HepG2 (cell line): ENCODE measurements around the gene GNMT. TPM values are rescaled to one million over a fixed set of nuclear protein-coding genes. Genes with fewer than 3 reads are reported as not detected.
A peak's percentile ranks its signal among the peaks of the same experiment; 100 is the strongest.

ENCODE experiments used
- ATAD3A ChIP-seq: sonication (generic); formaldehyde crosslinking; IDR thresholded peaks from 2 replicates; pipeline ENCODE4 v1.4.0; 2020; ENCODE audit warnings: missing genetic modification reagents
- FOSL1 ChIP-seq: sonication (generic); formaldehyde crosslinking; IDR thresholded peaks from 2 replicates; pipeline ENCODE4 v1.9.0; 2021; ENCODE audit warnings: missing genetic modification reagents, borderline replicate concordance
- FOXK1 ChIP-seq: sonication (generic); formaldehyde crosslinking; IDR thresholded peaks from 2 replicates; pipeline ENCODE4 v1.4.0; 2020; ENCODE audit warnings: low read depth, missing genetic modification reagents, borderline replicate concordance
- FOXK2 ChIP-seq: fragments of 450-650 bp; IDR thresholded peaks from 2 replicates; pipeline ENCODE4 v1.6.1; 2016
- GPN1 ChIP-seq: sonication (generic); formaldehyde crosslinking; IDR thresholded peaks from 2 replicates; pipeline ENCODE4 v1.5.1; 2020; ENCODE audit warnings: missing genetic modification reagents, borderline replicate concordance
- KMT2B ChIP-seq: IDR thresholded peaks from 2 replicates; pipeline ENCODE4 v1.6.1; 2016; ENCODE audit warnings: missing genetic modification reagents, missing compliant biosample characterization
- RBM39 ChIP-seq: fragments of 200-400 bp; formaldehyde crosslinking; IDR thresholded peaks from one replicate; pipeline ENCODE4 v1.6.1; 2018; ENCODE audit warnings: antibody characterized with exemption, mild to moderate bottlenecking, low read depth, low read length; ENCODE audit not compliant: poor library complexity, severe bottlenecking
- RXRA ChIP-seq: sonication (generic); formaldehyde crosslinking; IDR thresholded peaks from 2 replicates; pipeline ENCODE4 v1.5.1; 2020; ENCODE audit warnings: missing genetic modification reagents
- ZNF205 ChIP-seq: IDR thresholded peaks from 2 replicates; pipeline ENCODE4 v1.6.1; 2018; ENCODE audit warnings: missing biosample characterization, missing genetic modification reagents
- ZNF230 ChIP-seq: sonication (generic); formaldehyde crosslinking; IDR thresholded peaks from 2 replicates; pipeline ENCODE4 v1.4.0; 2020; ENCODE audit warnings: mild to moderate bottlenecking, missing genetic modification reagents
- ZNF253 ChIP-seq: sonication (generic); formaldehyde crosslinking; IDR thresholded peaks from 2 replicates; pipeline ENCODE4 v1.8.0; 2022; ENCODE audit warnings: mild to moderate bottlenecking, missing genetic modification reagents, borderline replicate concordance
- ZNF30 ChIP-seq: sonication (generic); formaldehyde crosslinking; IDR thresholded peaks from 2 replicates; pipeline ENCODE4 v1.5.0; 2020; ENCODE audit warnings: mild to moderate bottlenecking, missing genetic modification reagents
- ZNF44 ChIP-seq: sonication (generic); formaldehyde crosslinking; IDR thresholded peaks from 2 replicates; pipeline ENCODE4 v1.5.1; 2020; ENCODE audit warnings: mild to moderate bottlenecking, missing genetic modification reagents
- ZNF562 ChIP-seq: sonication (generic); formaldehyde crosslinking; IDR thresholded peaks from 2 replicates; pipeline ENCODE4 v1.8.0; 2022; ENCODE audit warnings: missing genetic modification reagents, borderline replicate concordance
- ZNF768 ChIP-seq: sonication (generic); formaldehyde crosslinking; IDR thresholded peaks from 2 replicates; pipeline ENCODE4 v1.4.0; 2020; ENCODE audit warnings: missing genetic modification reagents
- ZNF777 ChIP-seq: sonication (generic); formaldehyde crosslinking; IDR thresholded peaks from 2 replicates; pipeline ENCODE4 v1.4.0; 2020; ENCODE audit warnings: missing genetic modification reagents
- ZNF879 ChIP-seq: sonication (generic); formaldehyde crosslinking; IDR thresholded peaks from 2 replicates; pipeline ENCODE4 v1.8.1; 2023; ENCODE audit warnings: missing genetic modification reagents
- ZNF891 ChIP-seq: sonication (generic); formaldehyde crosslinking; IDR thresholded peaks from 2 replicates; pipeline ENCODE4 v1.5.0; 2020; ENCODE audit warnings: mild to moderate bottlenecking, missing genetic modification reagents
- polyA plus RNA-seq, 8 experiments: library from polyadenylated mRNA; depleted of rRNA in 3 of 8; stranded (reverse) in 7 of 8; unstranded in 1 of 8; fragments of >200 nt; fragmentation: Illumina TruSeq in 4 of 8; extraction: Trizol in 4 of 8; gene quantifications; 2 replicates each; pipeline versions ENCODE4 v1.2.1 to v1.2.3, GENCODE V29; 2011 to 2016; ENCODE audit warnings: low read depth in 4 of 8, missing spikeins in 1 of 8, mixed read lengths in 1 of 8; ENCODE audit not compliant: insufficient read depth in 1 of 8
- total RNA-seq, 5 experiments: library from RNA; depleted of rRNA; stranded (reverse); fragments of >200 nt; fragmentation: Illumina TruSeq; extraction: Trizol; gene quantifications; 2 replicates each; pipeline ENCODE4 v1.2.3, GENCODE V29; 2016; ENCODE audit warnings: low read depth in 1 of 5
- TF ChIP-seq, protein P1 (sequence below): IDR thresholded peaks from 2 replicates; pipeline ENCODE4 v1.6.1; 2016; ENCODE audit warnings: missing compliant biosample characterization, missing genetic modification reagents, borderline replicate concordance
- TF ChIP-seq, protein P2 (sequence below): sonication (generic); formaldehyde crosslinking; conservative IDR thresholded peaks from 2 replicates; pipeline ENCODE4 v1.5.0; 2020; ENCODE audit warnings: missing genetic modification reagents
- TF ChIP-seq, protein P3 (sequence below), 2 experiments: sonication (generic) in 1 of 2; formaldehyde crosslinking in 1 of 2; IDR thresholded peaks; 2 replicates each; pipeline versions ENCODE4 v1.6.1 to v1.9.0; 2014 to 2022; ENCODE audit warnings: antibody characterized with exemption in 1 of 2, borderline replicate concordance in 1 of 2, inconsistent platforms in 1 of 2, low read depth in 1 of 2, missing genetic modification reagents in 1 of 2

The GNMT gene
- total and polyA plus RNA-seq, 2 of the 13 experiments (the other 11 are each of a cell fraction or from before 2014, with no cell fraction given): 2.8 to 7.0 TPM

DNA sequence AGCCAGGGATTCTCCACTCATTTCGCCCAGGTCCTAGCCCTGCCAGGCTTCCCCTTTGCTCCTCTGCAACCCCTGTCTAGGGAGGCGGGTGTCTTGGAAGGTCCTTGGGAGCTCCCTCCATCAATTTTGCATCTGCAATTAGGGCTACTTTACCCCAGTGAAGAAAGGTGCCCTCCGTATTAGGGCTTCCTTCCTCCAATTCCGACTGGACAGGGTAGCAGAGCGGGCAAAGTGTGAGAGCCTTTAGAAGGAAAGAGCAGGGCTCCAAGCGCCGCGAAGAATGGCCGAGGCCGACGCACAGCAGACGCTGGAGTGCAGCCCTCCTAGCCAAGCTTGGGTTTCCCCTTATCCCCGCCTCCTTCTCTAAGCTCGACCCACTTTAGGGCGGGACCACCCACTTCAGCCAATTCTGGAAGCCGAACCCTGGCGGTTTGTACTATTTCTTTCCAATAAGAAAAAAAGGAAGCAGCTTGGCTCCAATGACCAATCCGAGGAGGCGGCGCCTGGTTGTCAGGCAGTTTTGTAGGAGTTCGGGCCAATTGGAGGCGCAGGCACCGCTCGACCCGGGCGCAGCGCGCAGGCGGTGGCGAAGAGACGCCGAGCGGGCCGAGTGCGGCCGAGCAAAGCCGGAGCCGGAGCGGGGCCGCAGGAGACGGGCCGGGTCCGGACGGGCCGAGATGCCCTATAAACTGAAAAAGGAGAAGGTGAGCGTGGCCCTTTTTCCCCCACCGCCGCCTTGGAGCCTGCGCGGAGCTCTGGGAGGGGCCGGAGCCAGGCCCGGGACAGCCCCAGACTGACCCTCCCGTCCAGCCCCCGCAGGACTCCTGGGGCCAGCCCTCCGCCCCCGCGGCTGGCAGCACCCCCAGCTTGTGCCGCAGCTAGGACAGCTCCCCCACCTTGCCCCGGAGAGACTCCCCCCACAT is 23.7 kb downstream of the GNMT start, which contains the start of gene PPP2R5D (continued):
- TF ChIP-seq FOXK1 (CRISPR knock-in tag) (no peak), ZNF768 (CRISPR knock-in tag) (peak; percentile 29; the same call in 1 of the 2 replicates), ZNF879 (no peak), ZNF205 (CRISPR knock-in tag) (no peak), ZNF230 (0 out of 2 replicates have a peak, but pooled peaks have one; percentile 76), KMT2B (CRISPR knock-in tag) (peak; percentile 53; the same call in 1 of the 2 replicates), RXRA (CRISPR knock-in tag) (0 out of 2 replicates have a peak, but pooled peaks have one; percentile 13), ATAD3A (CRISPR knock-in tag) (no peak), ZNF30 (CRISPR knock-in tag) (no peak), GPN1 (0 out of 2 replicates have a peak, but pooled peaks have one; percentile 21), ZNF777 (CRISPR knock-in tag) (peak; percentile 94), ZNF891 (CRISPR knock-in tag) (peak; percentile 46; the same call in 1 of the 2 replicates), ZNF44 (no peak), RBM39 (peak; percentile 80), ZNF562 (CRISPR knock-in tag) (no peak), FOSL1 (CRISPR knock-in tag) (no peak), ZNF253 (CRISPR knock-in tag) (no peak), FOXK2 (no peak)
- TF ChIP-seq, protein P1, sequence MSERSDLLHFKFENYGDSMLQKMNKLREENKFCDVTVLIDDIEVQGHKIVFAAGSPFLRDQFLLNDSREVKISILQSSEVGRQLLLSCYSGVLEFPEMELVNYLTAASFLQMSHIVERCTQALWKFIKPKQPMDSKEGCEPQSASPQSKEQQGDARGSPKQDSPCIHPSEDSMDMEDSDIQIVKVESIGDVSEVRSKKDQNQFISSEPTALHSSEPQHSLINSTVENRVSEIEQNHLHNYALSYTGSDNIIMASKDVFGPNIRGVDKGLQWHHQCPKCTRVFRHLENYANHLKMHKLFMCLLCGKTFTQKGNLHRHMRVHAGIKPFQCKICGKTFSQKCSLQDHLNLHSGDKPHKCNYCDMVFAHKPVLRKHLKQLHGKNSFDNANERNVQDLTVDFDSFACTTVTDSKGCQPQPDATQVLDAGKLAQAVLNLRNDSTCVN (CRISPR knock-in tag): peak; percentile 14; the same call in 1 of the 2 replicates
- TF ChIP-seq, protein P2, sequence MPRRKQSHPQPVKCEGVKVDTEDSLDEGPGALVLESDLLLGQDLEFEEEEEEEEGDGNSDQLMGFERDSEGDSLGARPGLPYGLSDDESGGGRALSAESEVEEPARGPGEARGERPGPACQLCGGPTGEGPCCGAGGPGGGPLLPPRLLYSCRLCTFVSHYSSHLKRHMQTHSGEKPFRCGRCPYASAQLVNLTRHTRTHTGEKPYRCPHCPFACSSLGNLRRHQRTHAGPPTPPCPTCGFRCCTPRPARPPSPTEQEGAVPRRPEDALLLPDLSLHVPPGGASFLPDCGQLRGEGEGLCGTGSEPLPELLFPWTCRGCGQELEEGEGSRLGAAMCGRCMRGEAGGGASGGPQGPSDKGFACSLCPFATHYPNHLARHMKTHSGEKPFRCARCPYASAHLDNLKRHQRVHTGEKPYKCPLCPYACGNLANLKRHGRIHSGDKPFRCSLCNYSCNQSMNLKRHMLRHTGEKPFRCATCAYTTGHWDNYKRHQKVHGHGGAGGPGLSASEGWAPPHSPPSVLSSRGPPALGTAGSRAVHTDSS: no peak
- TF ChIP-seq, protein P3, sequence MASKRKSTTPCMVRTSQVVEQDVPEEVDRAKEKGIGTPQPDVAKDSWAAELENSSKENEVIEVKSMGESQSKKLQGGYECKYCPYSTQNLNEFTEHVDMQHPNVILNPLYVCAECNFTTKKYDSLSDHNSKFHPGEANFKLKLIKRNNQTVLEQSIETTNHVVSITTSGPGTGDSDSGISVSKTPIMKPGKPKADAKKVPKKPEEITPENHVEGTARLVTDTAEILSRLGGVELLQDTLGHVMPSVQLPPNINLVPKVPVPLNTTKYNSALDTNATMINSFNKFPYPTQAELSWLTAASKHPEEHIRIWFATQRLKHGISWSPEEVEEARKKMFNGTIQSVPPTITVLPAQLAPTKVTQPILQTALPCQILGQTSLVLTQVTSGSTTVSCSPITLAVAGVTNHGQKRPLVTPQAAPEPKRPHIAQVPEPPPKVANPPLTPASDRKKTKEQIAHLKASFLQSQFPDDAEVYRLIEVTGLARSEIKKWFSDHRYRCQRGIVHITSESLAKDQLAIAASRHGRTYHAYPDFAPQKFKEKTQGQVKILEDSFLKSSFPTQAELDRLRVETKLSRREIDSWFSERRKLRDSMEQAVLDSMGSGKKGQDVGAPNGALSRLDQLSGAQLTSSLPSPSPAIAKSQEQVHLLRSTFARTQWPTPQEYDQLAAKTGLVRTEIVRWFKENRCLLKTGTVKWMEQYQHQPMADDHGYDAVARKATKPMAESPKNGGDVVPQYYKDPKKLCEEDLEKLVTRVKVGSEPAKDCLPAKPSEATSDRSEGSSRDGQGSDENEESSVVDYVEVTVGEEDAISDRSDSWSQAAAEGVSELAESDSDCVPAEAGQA (IDR thresholded peaks at IDR 0.05; ENCODE audit: low read depth): no peak
- TF ChIP-seq, protein P3 (CRISPR knock-in tag; IDR thresholded peaks at IDR 0.05; ENCODE audit: borderline replicate concordance): 0 out of 2 replicates have a peak, but pooled peaks have one; percentile 49
